Activated CD8-positive, alpha-beta memory T cell treated with anti-CD3 and anti-CD28 coated beads for 1 hour (primary cell): ENCODE results near the gene SLC39A1.

Experiments
- DNase-seq, 2 donors: peaks; one replicate each; pipeline ENCODE4 v3.0.0-alpha.2; 2020; ENCODE audit warnings: low read depth in 1 of 2; ENCODE audit errors: extremely low read depth in 1 of 2

Gene SLC39A1

GRCh38 chr1:153953859-153954365 lies 9.4 kb downstream of the SLC39A1 start:
- DNase-seq, result no peak

- no peak for DNase-seq
Measured at GRCh38 chr1:153951801-153952200, 11.5 kb downstream of the SLC39A1 start.

- DNase-seq, result no peak
Measured at GRCh38 chr1:153951183-153951582, 12.2 kb downstream of the SLC39A1 start.

GRCh38 chr1:153946622-153947241 lies 16.6 kb downstream of the SLC39A1 start, which contains the start of gene DENND4B:
Gene DENND4B (minus strand): TSS chr1:153946718. CDS start chr1:153944374, 2,344 bp downstream.
- DNase-seq, result peak in 1 of 2 donors; percentile 63

GRCh38 chr1:153945795-153946621 lies 17.3 kb downstream of the SLC39A1 start:
- peak in 1 of 2 donors; percentile 62 for DNase-seq

- peak; percentile 57 to 65 for DNase-seq
Measured at GRCh38 chr1:153945131-153945794, 18.1 kb downstream of the SLC39A1 start.

GRCh38 chr1:153944827-153945117 lies 18.6 kb downstream of the SLC39A1 start:
- no peak for DNase-seq

GRCh38 chr1:153944005-153944826 lies 19.1 kb downstream of the SLC39A1 start:
- no peak for DNase-seq

GRCh38 chr1:153942766-153943549 lies 20.4 kb downstream of the SLC39A1 start:
- no peak for DNase-seq

- DNase-seq, result no peak
Measured at GRCh38 chr1:153941826-153942725, 21.3 kb downstream of the SLC39A1 start.

GRCh38 chr1:153940756-153941155 lies 22.6 kb downstream of the SLC39A1 start:
- DNase-seq, result no peak

GRCh38 chr1:153939476-153939875 lies 23.9 kb downstream of the SLC39A1 start:
- no peak for DNase-seq

- DNase-seq, result no peak
Measured at GRCh38 chr1:153938996-153939395, 24.3 kb downstream of the SLC39A1 start.

- no peak for DNase-seq
Measured at GRCh38 chr1:153937331-153937730, 26.0 kb downstream of the SLC39A1 start.

GRCh38 chr1:153936011-153936802 lies 27.1 kb downstream of the SLC39A1 start:
- no peak for DNase-seq

GRCh38 chr1:153934746-153935145 lies 28.6 kb downstream of the SLC39A1 start:
- DNase-seq, result no peak

- DNase-seq, result no peak
Measured at GRCh38 chr1:153933955-153934354, 29.4 kb downstream of the SLC39A1 start.

GRCh38 chr1:153933430-153933829 lies 29.9 kb downstream of the SLC39A1 start:
- no peak for DNase-seq
